ENCODE data around the gene ARRDC2.
"Not testable (repeated sequence)": the region's sequence is repeated elsewhere in the genome, so short reads cannot be mapped to it uniquely, and the experiment has no call there.

ARRDC2 gene

DNA sequence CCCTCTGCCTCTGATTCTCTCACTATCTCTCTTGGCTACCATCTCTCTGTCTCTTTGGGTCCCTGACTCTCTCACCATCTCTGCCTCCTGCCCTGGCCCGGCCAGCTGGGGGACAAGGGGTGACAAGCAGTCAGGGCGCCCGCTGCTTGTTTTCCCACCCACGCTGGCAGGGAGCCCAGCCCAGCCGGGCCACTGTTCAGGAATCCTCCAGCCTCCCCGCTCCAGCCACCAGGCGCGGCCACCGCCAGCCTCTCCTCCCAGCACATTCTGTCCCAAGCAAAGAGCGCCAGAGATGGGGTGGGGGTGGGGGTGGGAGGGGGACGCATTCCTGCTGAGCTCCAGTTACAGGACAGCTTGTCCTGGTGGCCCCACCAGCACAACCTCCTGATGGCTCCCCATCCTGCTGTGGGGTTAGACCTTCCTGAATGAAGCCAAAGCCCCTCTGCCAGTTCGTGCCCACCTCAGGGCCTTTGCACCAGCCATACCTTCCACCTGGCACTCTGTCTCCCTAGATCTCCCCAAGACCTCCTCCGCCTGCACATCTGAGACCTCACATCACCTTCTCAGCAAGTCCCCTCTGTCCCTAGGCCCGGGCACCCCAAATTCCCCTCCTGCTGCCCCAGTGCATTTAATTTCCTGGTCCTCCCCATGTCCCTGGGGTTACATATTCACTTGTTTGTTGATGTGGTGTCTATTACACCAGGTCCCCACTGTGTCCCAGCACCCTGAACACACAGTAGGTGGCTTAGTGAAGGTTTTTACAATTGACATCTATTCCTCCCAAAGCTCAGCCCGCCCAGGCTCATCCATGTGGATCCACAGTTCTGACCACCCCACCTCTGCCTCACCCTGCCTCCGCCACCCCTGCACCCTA lies 12.5 kb downstream of the ARRDC2 start:
- Mint-ChIP-seq H3K27ac (no peak overlapping the region), H3K4me3 (no peak overlapping the region), H3K4me1 (peaks cover 6% of the 10 kb centered on the region), H3K9me3 (no peaks in the 10 kb centered on the region), H3K27me3 (ENCODE audit: low read depth) (peaks cover 8% of the 10 kb centered on the region), H3K36me3 (ENCODE audit: low read depth) (no peaks in the 10 kb centered on the region)
- no peak for TF ChIP-seq CTCF (IDR thresholded peaks at IDR 0.05; ENCODE audit: unreplicated experiment in 3 of 3)

- peaks cover 6% of the 10 kb centered on the region for H3K4me1 Mint-ChIP-seq
- TF ChIP-seq CTCF (IDR thresholded peaks at IDR 0.05; ENCODE audit: unreplicated experiment in 3 of 3): no peak
- H3K9me3 Mint-ChIP-seq: no peaks in the 10 kb centered on the region
- H3K4me3 Mint-ChIP-seq: no peak overlapping the region
- H3K27me3 Mint-ChIP-seq (ENCODE audit: low read depth): peaks cover 8% of the 10 kb centered on the region
- H3K36me3 Mint-ChIP-seq (ENCODE audit: low read depth): no peaks in the 10 kb centered on the region
- no peak overlapping the region for H3K27ac Mint-ChIP-seq
Measured at GRCh38 chr19:18021121-18021755, 13.3 kb downstream of the ARRDC2 start.

- Mint-ChIP-seq H3K9me3 (no peaks in the 10 kb centered on the region), H3K4me3 (no peak overlapping the region), H3K4me1 (peaks cover 6% of the 10 kb centered on the region), H3K27ac (no peak overlapping the region), H3K36me3 (ENCODE audit: low read depth) (no peaks in the 10 kb centered on the region), H3K27me3 (ENCODE audit: low read depth) (peaks cover 14% of the 10 kb centered on the region)
- no peak for TF ChIP-seq CTCF (IDR thresholded peaks at IDR 0.05; ENCODE audit: unreplicated experiment in 3 of 3)
Measured at GRCh38 chr19:18023622-18024251, 15.8 kb downstream of the ARRDC2 start.

DNA sequence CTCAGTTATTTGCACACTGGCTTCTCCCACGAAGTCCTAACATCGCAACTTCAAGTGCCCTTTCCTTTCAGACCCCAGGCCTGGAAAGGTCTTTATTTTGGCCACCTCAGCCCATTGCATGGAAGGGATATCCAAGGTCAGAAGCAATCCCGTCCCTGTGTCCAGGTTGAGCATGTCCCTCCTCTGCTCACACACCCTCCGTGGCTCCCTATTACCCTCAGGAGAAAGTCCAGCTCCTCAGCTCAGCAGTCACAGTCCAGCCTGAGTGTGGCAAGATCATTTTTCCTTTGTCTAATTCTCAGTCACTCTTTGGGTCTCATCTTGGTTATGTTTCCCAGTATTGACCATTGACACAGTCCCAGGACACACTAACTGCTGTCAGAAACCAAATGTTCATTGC lies 19.2 kb downstream of the ARRDC2 start:
- no peaks in the 10 kb centered on the region for H3K9me3 Mint-ChIP-seq
- H3K4me3 Mint-ChIP-seq: no peak overlapping the region
- no peak overlapping the region for H3K27ac Mint-ChIP-seq
- peaks cover 4% of the 10 kb centered on the region for H3K4me1 Mint-ChIP-seq
- no peaks in the 10 kb centered on the region for H3K36me3 Mint-ChIP-seq (ENCODE audit: low read depth)
- no peak for TF ChIP-seq CTCF (IDR thresholded peaks at IDR 0.05; ENCODE audit: unreplicated experiment in 3 of 3)
- peaks cover 15% of the 10 kb centered on the region for H3K27me3 Mint-ChIP-seq (ENCODE audit: low read depth)

- Mint-ChIP-seq H3K27me3 (ENCODE audit: low read depth) (peaks cover 17% of the 10 kb centered on the region), H3K4me3 (no peak overlapping the region), H3K27ac (no peak overlapping the region), H3K9me3 (no peaks in the 10 kb centered on the region), H3K36me3 (ENCODE audit: low read depth) (no peaks in the 10 kb centered on the region), H3K4me1 (no peaks in the 10 kb centered on the region)
- no peak for TF ChIP-seq CTCF (IDR thresholded peaks at IDR 0.05; ENCODE audit: unreplicated experiment in 3 of 3)
Measured at GRCh38 chr19:18029617-18030338, 21.8 kb downstream of the ARRDC2 start.

DNA sequence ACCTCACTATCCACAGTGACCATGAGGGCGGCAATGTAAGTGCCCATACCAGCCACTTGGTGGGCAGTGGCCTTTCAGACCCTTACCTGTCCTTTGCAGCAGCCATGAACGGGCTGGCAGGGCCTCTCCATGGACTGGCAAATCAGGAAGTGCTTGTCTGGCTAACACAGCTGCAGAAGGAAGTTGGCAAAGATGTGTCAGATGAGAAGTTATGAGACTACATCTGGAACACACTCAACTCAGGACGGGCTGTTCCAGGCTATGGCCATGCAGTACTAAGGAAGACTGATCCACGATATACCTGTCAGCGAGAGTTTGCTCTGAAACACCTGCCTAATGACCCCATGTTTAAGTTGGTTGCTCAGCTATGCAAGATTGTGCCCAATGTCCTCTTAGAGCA lies 23.4 kb downstream of the ARRDC2 start:
- H3K9me3 Mint-ChIP-seq; H3K36me3 Mint-ChIP-seq (ENCODE audit: low read depth); H3K27ac Mint-ChIP-seq; H3K4me1 Mint-ChIP-seq; H3K4me3 Mint-ChIP-seq: not testable (repeated sequence)
- H3K27me3 Mint-ChIP-seq (ENCODE audit: low read depth): peaks cover 17% of the 10 kb centered on the region

DNA sequence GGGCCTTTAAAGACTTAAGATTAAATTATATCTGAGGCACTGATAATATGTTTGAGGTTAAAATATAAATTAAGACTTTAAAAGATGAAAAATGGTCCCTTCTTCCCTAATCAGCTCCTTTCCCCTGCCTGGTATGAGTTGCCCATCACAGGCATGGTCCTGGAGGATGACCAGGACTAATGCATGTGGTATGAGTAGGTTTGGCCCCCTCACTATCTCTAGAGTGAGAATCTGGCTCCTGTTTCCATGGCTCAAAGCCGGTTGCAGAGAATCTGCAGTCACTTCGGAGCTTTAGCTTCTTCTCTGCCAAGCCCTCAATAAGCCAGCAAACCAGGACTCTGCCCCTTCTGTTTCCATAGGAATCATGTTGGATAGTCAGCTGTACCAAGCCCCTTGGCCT lies 24.1 kb downstream of the ARRDC2 start:
- not testable (repeated sequence) for H3K4me3 Mint-ChIP-seq; H3K9me3 Mint-ChIP-seq; H3K36me3 Mint-ChIP-seq (ENCODE audit: low read depth); H3K4me1 Mint-ChIP-seq; H3K27ac Mint-ChIP-seq
- H3K27me3 Mint-ChIP-seq (ENCODE audit: low read depth): peaks cover 16% of the 10 kb centered on the region
